Upper lobe of left lung (tissue), 4 donors: ENCODE measurements around the gene LRRC51.

Experiments used
- EP300 ChIP-seq, 4 donors: sonication (generic); formaldehyde crosslinking; IDR thresholded peaks; one replicate each; pipeline ENCODE4 v1.5.1; 2017; ENCODE audit warnings: antibody characterized with exemption in 4 of 4, control low read depth in 2 of 4
- TF ChIP-seq, protein P1 (sequence below), 6 experiments: fragments of 450-650 bp in 4 of 6; fragments of 200-600 bp in 2 of 6; sonication (generic) in 2 of 6; IDR thresholded peaks; one replicate each; pipeline ENCODE4 v1.5.1; 2016 to 2019; ENCODE audit warnings: antibody characterized with exemption in 6 of 6

GRCh38 chr11:72105888-72106287 lies 25.2 kb downstream of the LRRC51 start, which contains the start of gene TOMT:
- TF ChIP-seq, protein P1, sequence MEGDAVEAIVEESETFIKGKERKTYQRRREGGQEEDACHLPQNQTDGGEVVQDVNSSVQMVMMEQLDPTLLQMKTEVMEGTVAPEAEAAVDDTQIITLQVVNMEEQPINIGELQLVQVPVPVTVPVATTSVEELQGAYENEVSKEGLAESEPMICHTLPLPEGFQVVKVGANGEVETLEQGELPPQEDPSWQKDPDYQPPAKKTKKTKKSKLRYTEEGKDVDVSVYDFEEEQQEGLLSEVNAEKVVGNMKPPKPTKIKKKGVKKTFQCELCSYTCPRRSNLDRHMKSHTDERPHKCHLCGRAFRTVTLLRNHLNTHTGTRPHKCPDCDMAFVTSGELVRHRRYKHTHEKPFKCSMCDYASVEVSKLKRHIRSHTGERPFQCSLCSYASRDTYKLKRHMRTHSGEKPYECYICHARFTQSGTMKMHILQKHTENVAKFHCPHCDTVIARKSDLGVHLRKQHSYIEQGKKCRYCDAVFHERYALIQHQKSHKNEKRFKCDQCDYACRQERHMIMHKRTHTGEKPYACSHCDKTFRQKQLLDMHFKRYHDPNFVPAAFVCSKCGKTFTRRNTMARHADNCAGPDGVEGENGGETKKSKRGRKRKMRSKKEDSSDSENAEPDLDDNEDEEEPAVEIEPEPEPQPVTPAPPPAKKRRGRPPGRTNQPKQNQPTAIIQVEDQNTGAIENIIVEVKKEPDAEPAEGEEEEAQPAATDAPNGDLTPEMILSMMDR (IDR thresholded peaks at IDR 0.05), result no peak
- TF ChIP-seq EP300 (IDR thresholded peaks at IDR 0.05), result no peak
